ENCODE measurements around the gene CANT1. TPM values are rescaled to one million over a fixed set of nuclear protein-coding genes. Genes with fewer than 3 reads are reported as not detected.
A peak's percentile ranks its signal among the peaks of the same experiment; 100 is the strongest.

CANT1 gene
- total RNA-seq, 4 donors from 2014 or later = 56.9 to 125 (median 80.0) TPM

DNA sequence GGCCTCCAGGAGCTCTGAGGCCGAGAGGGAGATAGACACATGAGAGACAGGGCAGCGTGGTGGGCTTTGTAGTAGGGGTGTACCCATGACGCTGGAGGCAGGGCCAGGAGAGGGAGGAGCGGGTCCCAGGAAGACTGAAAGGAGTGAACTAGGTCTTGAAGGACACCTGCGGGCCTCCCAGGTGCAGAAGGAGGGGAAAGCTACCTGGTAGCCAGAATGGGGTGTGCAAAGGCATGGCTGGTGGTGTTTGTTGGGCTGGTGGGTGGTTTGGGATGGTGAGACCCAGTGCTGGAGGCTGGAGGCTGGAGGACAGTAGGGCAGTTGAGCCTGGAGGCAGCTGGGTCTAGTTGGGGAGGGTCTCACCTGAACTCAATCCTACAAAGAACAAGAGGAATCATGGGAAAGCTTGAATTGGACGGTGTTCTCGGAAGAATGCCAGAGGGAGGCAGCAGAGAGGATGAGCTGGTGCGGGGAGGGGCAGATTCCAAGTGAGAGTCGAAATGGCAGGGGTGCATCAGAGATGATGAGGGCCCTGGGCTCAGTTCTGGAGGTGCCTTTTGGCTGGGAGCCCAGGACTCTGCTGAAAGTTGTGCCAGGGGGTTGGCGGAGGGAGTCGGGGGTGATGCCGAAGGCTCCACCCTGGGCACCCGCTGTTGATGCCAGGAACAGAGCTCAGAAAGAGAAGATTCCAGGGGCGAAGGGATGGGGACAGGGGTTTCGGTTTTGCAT, 35.6 kb upstream of the CANT1 start:
- H3K36me3 ChIP-seq = no peaks in the 10 kb centered on the region
- no peak overlapping the region for H3K4me3 ChIP-seq
- TF ChIP-seq POLR2A (IDR thresholded peaks at IDR 0.05) = no peak
- TF ChIP-seq, protein P1, sequence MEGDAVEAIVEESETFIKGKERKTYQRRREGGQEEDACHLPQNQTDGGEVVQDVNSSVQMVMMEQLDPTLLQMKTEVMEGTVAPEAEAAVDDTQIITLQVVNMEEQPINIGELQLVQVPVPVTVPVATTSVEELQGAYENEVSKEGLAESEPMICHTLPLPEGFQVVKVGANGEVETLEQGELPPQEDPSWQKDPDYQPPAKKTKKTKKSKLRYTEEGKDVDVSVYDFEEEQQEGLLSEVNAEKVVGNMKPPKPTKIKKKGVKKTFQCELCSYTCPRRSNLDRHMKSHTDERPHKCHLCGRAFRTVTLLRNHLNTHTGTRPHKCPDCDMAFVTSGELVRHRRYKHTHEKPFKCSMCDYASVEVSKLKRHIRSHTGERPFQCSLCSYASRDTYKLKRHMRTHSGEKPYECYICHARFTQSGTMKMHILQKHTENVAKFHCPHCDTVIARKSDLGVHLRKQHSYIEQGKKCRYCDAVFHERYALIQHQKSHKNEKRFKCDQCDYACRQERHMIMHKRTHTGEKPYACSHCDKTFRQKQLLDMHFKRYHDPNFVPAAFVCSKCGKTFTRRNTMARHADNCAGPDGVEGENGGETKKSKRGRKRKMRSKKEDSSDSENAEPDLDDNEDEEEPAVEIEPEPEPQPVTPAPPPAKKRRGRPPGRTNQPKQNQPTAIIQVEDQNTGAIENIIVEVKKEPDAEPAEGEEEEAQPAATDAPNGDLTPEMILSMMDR (IDR thresholded peaks at IDR 0.05) = no peak
- DNase-seq = peak in 1 of 3 donors; percentile 44
- H3K27ac ChIP-seq = no peak overlapping the region
- H3K4me1 ChIP-seq = peaks cover 0 to 5% (median 0%) of the 10 kb centered on the region in 4 donors
- no peaks in the 10 kb centered on the region for H3K9me3 ChIP-seq
- H3K27me3 ChIP-seq = no peaks in the 10 kb centered on the region

DNA sequence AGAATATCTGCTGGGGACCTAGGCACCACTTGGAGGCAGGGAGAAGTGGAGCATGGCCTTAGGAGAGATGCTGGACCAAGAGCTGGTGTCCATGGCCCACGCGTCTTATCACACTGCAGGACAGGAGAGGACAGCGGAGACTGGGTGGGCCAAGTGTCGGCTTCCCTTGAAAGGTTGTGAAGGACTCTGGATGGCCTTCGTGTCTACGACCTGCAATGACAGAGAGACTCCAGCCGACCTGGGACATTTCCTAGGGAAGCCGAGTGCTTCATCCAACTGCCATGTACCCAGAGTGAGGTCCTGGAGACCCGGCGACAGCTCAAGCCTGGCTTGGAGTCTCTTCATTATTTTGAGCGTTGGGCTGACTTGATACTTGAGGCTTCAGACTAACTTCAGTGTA, 34.9 kb upstream of the CANT1 start:
- Histone ChIP-seq H3K9me3 (no peaks in the 10 kb centered on the region), H3K4me3 (no peak overlapping the region), H3K27me3 (no peaks in the 10 kb centered on the region), H3K4me1 (peaks cover 0 to 5% (median 0%) of the 10 kb centered on the region in 4 donors), H3K27ac (no peak overlapping the region), H3K36me3 (no peaks in the 10 kb centered on the region)
- TF ChIP-seq POLR2A (IDR thresholded peaks at IDR 0.05) = no peak
- TF ChIP-seq, protein P1 (IDR thresholded peaks at IDR 0.05) = no peak
- peak in 1 of 3 donors; percentile 33 for DNase-seq

DNA sequence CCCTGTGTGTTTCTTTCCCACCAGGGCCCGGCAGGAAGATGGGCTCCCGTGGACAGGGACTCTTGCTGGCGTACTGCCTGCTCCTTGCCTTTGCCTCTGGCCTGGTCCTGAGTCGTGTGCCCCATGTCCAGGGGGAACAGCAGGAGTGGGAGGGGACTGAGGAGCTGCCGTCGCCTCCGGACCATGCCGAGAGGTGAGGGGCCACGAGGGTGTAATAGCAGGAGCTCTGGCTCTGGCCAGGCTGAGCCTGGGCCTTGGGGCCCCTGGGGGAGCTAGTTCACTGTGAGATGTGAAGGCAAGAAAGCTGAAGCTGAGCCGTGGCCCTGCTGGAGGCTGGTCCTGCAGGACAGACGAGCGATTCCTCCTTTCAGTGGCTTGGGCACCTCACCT, 34.4 kb upstream of the CANT1 start:
- Histone ChIP-seq H3K36me3 (no peaks in the 10 kb centered on the region), H3K27me3 (no peaks in the 10 kb centered on the region), H3K4me1 (peaks cover 0 to 5% (median 0%) of the 10 kb centered on the region in 4 donors), H3K9me3 (no peaks in the 10 kb centered on the region), H3K4me3 (no peak overlapping the region), H3K27ac (no peak overlapping the region)
- DNase-seq = peak in 1 of 3 donors; percentile 22
- TF ChIP-seq, protein P1 (IDR thresholded peaks at IDR 0.05) = no peak
- TF ChIP-seq POLR2A (IDR thresholded peaks at IDR 0.05) = no peak

DNA sequence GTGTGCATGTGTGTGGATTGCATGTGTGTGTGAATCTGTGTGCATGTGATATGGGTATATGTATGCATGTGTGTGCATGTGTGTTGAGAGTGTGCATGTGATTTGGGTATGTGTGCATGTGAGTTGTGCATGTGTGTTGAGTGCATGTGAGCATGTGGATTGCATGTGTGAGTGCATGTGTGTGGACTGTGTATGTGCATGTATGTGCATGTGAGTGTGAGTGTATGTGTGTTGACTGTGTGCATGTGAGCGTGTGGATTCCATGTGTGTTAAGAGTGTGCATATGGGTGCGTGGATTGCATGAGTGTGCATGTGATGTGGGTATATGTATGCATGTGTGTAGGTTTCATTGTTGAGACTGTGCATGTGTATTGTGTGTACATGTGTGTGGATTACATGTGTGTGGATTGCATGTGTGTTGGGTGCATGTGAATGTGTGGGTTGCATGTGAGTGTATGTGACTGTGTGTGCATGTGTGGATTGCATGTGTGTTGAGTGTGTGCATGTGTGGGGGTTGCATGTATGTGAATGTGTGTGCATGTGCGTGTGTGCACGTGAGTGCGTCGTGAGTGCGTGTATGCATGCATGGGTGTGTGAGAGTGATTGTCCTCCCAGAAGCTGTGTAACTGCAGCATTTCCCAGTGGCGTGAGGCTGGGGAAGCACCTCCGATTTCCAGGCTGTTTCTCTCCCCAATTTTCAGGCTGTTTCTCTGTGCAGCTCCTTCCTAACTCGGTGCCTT, 33.8 kb upstream of the CANT1 start:
- no peak for DNase-seq
- H3K27ac ChIP-seq = no peak overlapping the region
- no peaks in the 10 kb centered on the region for H3K27me3 ChIP-seq
- no peaks in the 10 kb centered on the region for H3K36me3 ChIP-seq
- peaks cover 0 to 5% (median 0%) of the 10 kb centered on the region in 4 donors for H3K4me1 ChIP-seq
- no peak overlapping the region for H3K4me3 ChIP-seq
- H3K9me3 ChIP-seq = no peaks in the 10 kb centered on the region
- TF ChIP-seq, protein P1 (IDR thresholded peaks at IDR 0.05) = no peak
- TF ChIP-seq POLR2A (IDR thresholded peaks at IDR 0.05) = no peak

DNA sequence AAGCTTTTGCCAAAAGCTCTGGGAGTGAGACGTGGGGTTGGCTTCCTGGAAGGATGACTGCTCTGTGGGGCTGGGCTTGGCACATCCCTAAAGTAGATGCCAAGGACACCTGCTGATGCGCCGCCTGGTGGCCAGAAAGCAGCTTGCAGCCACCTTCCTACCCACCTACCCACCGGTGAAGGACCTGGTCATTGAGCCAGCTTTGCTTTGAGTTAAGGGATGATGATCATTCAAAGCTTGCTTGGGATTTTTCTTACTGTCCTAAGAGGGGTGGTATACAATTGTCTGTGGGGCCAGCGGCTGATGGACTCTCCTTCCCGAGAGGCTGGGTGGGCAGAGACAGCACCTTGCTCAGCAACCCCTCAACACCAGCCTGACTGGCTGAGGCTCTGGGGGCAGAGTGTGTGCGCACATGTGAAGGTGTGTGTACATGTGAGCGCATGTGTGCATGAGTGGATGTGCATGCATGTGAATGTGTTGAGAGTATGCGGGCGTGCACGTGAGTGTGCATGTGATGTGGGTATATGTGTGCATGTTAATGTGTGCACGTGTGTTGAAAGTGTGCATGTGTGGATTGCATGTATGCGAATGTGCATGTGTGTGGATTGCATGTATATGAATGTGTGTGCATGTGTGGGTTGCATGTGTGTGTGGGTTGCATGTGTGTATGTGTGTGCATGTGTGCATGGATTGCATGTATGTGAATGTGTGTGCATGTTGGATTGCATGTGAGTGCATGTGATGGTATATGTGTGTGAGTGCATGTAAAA, 33.0 kb upstream of the CANT1 start:
- H3K27ac ChIP-seq = no peak overlapping the region
- no peaks in the 10 kb centered on the region for H3K4me1 ChIP-seq
- DNase-seq = peak; percentile 63 to 90 (median 83)
- H3K9me3 ChIP-seq = no peaks in the 10 kb centered on the region
- TF ChIP-seq, protein P1 (IDR thresholded peaks at IDR 0.05) = peak; percentile 66 to 91 (median 86)
- no peak for TF ChIP-seq POLR2A (IDR thresholded peaks at IDR 0.05)
- H3K4me3 ChIP-seq = no peak overlapping the region
- H3K27me3 ChIP-seq = no peaks in the 10 kb centered on the region
- H3K36me3 ChIP-seq = no peaks in the 10 kb centered on the region
